ENCODE data around the gene EIF4G2. TPM values are rescaled to one million over a fixed set of nuclear protein-coding genes. Genes with fewer than 3 reads are reported as not detected.

The EIF4G2 gene
- total and polyA plus RNA-seq, 2 experiments from 2014 or later: 358 to 788 TPM

GRCh38 chr11:10796191-10796590 lies 12.5 kb downstream of the EIF4G2 start:
- peaks cover 44% of the 10 kb centered on the region for H3K36me3 ChIP-seq (ENCODE audit: insufficient read depth)

GRCh38 chr11:10793470-10794255 lies 15.1 kb downstream of the EIF4G2 start:
- Histone ChIP-seq H3K27me3 (ENCODE audit: insufficient read depth) (0 out of 2 replicates have a peak, but pooled peaks cover 5% of the 10 kb centered on the region), H3K4me1 (ENCODE audit: insufficient read depth) (no peaks in the 10 kb centered on the region), H3F3A (replicated peaks; ENCODE audit: low read depth) (peaks cover 28% of the 10 kb centered on the region), H2AFZ (no peak overlapping the region), H3K4me2 (no peak overlapping the region), H3K79me2 (replicated peaks; ENCODE audit: insufficient read depth) (no peaks in the 10 kb centered on the region), H4K20me1 (replicated peaks; ENCODE audit: insufficient read depth) (0 out of 2 replicates have a peak, but pooled peaks cover 9% of the 10 kb centered on the region), H3K36me3 (ENCODE audit: insufficient read depth) (peaks cover 19% of the 10 kb centered on the region), H3K9me2 (ENCODE audit: insufficient read depth) (no peaks in the 10 kb centered on the region), H3K27ac (ENCODE audit: low read depth) (no peak overlapping the region), H3K4me3 (no peak overlapping the region)
- DNase-seq (ENCODE audit: low spot score): no peak
- ATAC-seq: no peak
- H3K4me3 Mint-ChIP-seq: no peak overlapping the region; the same call in 2 of the 3 replicates
- H3K9me3 Mint-ChIP-seq: no peaks in the 10 kb centered on the region; the same call in 2 of the 3 replicates
- peaks cover 10% of the 10 kb centered on the region for H3K27me3 Mint-ChIP-seq (ENCODE audit: insufficient read depth, low read depth, poor library complexity)
- H3K36me3 Mint-ChIP-seq (ENCODE audit: low read depth): peaks cover 29% of the 10 kb centered on the region
- H3K4me1 Mint-ChIP-seq: peaks cover 6% of the 10 kb centered on the region; the same call in 2 of the 3 replicates
- no peak overlapping the region for H3K27ac Mint-ChIP-seq
- no peak for TF ChIP-seq NANOG (IDR thresholded peaks at IDR 0.05; ENCODE audit: borderline replicate concordance)
- no peak for TF ChIP-seq ETS1 (IDR thresholded peaks at IDR 0.05)
- TF ChIP-seq, protein P1, sequence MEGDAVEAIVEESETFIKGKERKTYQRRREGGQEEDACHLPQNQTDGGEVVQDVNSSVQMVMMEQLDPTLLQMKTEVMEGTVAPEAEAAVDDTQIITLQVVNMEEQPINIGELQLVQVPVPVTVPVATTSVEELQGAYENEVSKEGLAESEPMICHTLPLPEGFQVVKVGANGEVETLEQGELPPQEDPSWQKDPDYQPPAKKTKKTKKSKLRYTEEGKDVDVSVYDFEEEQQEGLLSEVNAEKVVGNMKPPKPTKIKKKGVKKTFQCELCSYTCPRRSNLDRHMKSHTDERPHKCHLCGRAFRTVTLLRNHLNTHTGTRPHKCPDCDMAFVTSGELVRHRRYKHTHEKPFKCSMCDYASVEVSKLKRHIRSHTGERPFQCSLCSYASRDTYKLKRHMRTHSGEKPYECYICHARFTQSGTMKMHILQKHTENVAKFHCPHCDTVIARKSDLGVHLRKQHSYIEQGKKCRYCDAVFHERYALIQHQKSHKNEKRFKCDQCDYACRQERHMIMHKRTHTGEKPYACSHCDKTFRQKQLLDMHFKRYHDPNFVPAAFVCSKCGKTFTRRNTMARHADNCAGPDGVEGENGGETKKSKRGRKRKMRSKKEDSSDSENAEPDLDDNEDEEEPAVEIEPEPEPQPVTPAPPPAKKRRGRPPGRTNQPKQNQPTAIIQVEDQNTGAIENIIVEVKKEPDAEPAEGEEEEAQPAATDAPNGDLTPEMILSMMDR (conservative IDR thresholded peaks at IDR 0.05; ENCODE audit: low read depth in 2 of 2): no peak
- no peak for TF ChIP-seq EZH2phosphoT487 (IDR thresholded peaks at IDR 0.05; ENCODE audit: unreplicated experiment)
- TF ChIP-seq POLR2AphosphoS5 (IDR thresholded peaks at IDR 0.05; ENCODE audit: low read depth): no peak
- TF ChIP-seq CREB1 (CRISPR knock-in tag; IDR thresholded peaks at IDR 0.05; ENCODE audit: low read depth): no peak

More at GRCh38 chr11:10796191-10796590, 12.5 kb downstream of the EIF4G2 start:
- peaks cover 10% of the 10 kb centered on the region for H3K27me3 Mint-ChIP-seq (ENCODE audit: insufficient read depth, low read depth, poor library complexity)
- peak overlapping the region; percentile 47; the same call in 1 of the 2 replicates for H3K27ac ChIP-seq (ENCODE audit: low read depth)
- H3K9me2 ChIP-seq (ENCODE audit: insufficient read depth): no peaks in the 10 kb centered on the region
- H3K4me3 ChIP-seq: no peak overlapping the region
- no peak overlapping the region for H3K4me3 Mint-ChIP-seq
- H2AFZ ChIP-seq: no peak overlapping the region
- H3K9me3 Mint-ChIP-seq: no peaks in the 10 kb centered on the region; the same call in 2 of the 3 replicates
- H3K4me1 ChIP-seq (ENCODE audit: insufficient read depth): no peaks in the 10 kb centered on the region
- ATAC-seq: peak; percentile 2; the same call in 1 of the 3 replicates
- H3K27ac Mint-ChIP-seq: no peak overlapping the region
- H3K36me3 Mint-ChIP-seq (ENCODE audit: low read depth): peaks cover 55% of the 10 kb centered on the region
- no peaks in the 10 kb centered on the region for H3K79me2 ChIP-seq (replicated peaks; ENCODE audit: insufficient read depth)
- no peak for DNase-seq (ENCODE audit: low spot score)
- H3K4me2 ChIP-seq: no peak overlapping the region
- H3K27me3 ChIP-seq (ENCODE audit: insufficient read depth): 0 out of 2 replicates have a peak, but pooled peaks cover 5% of the 10 kb centered on the region
- peaks cover 22% of the 10 kb centered on the region for H4K20me1 ChIP-seq (replicated peaks; ENCODE audit: insufficient read depth)
- H3K4me1 Mint-ChIP-seq: peaks cover 4% of the 10 kb centered on the region; the same call in 1 of the 3 replicates
- peaks cover 45% of the 10 kb centered on the region for H3F3A ChIP-seq (replicated peaks; ENCODE audit: low read depth)
- TF ChIP-seq STAT1 (IDR thresholded peaks at IDR 0.05; ENCODE audit: unreplicated experiment) (no peak), POLR2AphosphoS5 (IDR thresholded peaks at IDR 0.05; ENCODE audit: low read depth) (peak; percentile 39; the same call in 1 of the 2 replicates), REST (IDR thresholded peaks at IDR 0.05; ENCODE audit: unreplicated experiment) (no peak), ZNF331 (CRISPR knock-in tag; IDR thresholded peaks at IDR 0.05; ENCODE audit: low read depth) (no peak)

Measured in GM23338 (cell line).